Breast epithelium (tissue), 4 donors: ENCODE results near the gene GP1BA. TPM values are rescaled to one million over a fixed set of nuclear protein-coding genes. Genes with fewer than 3 reads are reported as not detected.

ENCODE experiments used
- DNase-seq, 2 donors: peaks; one replicate each; pipeline ENCODE4 v3.0.0-alpha.2; 2019; ENCODE audit warnings: low spot score in 2 of 2
- H3K27ac ChIP-seq, 2 donors: fragments of 200-600 bp; sonication (generic) in 1 of 2; one replicate each; pipeline ENCODE4 v1.5.1; 2016 to 2019; ENCODE audit warnings: mild to moderate bottlenecking in 1 of 2
- H3K27me3 ChIP-seq, 2 donors: fragments of 200-600 bp; sonication (generic) in 1 of 2; one replicate each; pipeline versions ENCODE4 v1.5.1 to v1.6.0; 2017 to 2019; ENCODE audit warnings: control low read depth in 1 of 2, mild to moderate bottlenecking in 1 of 2
- H3K36me3 ChIP-seq: fragments of 200-600 bp; one replicate; pipeline ENCODE4 v1.5.1; 2019
- H3K4me1 ChIP-seq, 2 donors: fragments of 200-600 bp; sonication (generic); one replicate each; pipeline ENCODE4 v1.5.1; 2016 to 2019; ENCODE audit warnings: control low read depth in 1 of 2
- H3K4me3 ChIP-seq, 3 donors: fragments of 200-600 bp; sonication (generic); 1 replicate in 2 of 3; 2 replicates in 1 of 3; pipeline ENCODE4 v1.5.1; 2016 to 2019; ENCODE audit warnings: mild to moderate bottlenecking in 3 of 3, moderate library complexity in 2 of 3
- H3K9me3 ChIP-seq, 2 donors: fragments of 200-600 bp; sonication (generic) in 1 of 2; one replicate each; pipeline ENCODE4 v1.5.1; 2016 to 2019; ENCODE audit warnings: control low read depth in 1 of 2
- CTCF ChIP-seq, 3 donors: fragments of 450-650 bp; IDR thresholded peaks; one replicate each; pipeline ENCODE4 v1.5.1; 2016 to 2017; ENCODE audit warnings: antibody characterized with exemption in 3 of 3, mild to moderate bottlenecking in 3 of 3, moderate library complexity in 3 of 3
- POLR2A ChIP-seq: fragments of 450-650 bp; IDR thresholded peaks from one replicate; pipeline ENCODE4 v1.6.1; 2016; ENCODE audit warnings: antibody characterized with exemption, mild to moderate bottlenecking, moderate library complexity
- POLR2AphosphoS5 ChIP-seq, 3 donors: sonication (generic); formaldehyde crosslinking; IDR thresholded peaks; one replicate each; pipeline ENCODE4 v1.6.1; 2017; ENCODE audit warnings: antibody characterized with exemption in 3 of 3
- intact Hi-C: fragments of 100-400 bp; cut with DNase I; formaldehyde crosslinking; loops from one replicate; pipeline ENCODE4 v1.15.1; 2023; ENCODE audit warnings: low total_unique reads
- total RNA-seq, 3 donors: library from RNA; depleted of rRNA; stranded (reverse); fragments of >200 nt; gene quantifications; one replicate each; pipeline ENCODE4 v1.1.0, GENCODE V29; 2016

Gene GP1BA
- total RNA-seq, 3 donors from 2014 or later = not detected

DNA sequence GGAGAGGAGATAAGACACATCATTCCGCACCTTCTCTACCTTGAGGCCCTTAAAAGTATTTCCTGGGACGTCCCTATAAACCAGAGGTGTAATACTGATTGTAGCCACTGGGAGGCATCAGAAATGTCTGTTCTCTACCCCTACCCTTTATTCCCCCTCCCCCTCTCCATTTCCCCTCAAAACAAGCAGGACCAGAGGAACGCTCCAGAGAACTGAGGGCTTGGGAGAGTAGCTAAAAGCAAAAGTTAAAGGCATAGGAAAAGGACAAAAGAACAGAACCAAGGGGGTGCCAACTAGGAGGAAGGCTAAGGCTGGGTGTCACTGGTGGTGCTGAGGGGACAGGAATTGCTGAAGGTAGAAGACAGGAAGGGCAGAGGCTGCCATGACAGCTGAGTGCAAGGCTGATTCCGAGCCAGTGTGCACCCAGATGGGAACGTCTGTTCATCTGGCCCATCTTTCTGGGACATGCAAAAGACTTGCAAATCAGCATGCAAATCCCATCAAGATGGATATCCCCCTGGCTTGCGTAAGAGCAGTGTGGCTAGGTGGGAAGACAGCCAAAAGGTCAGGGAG is 48.7 kb downstream of the GP1BA start:
- peaks cover 4% of the 10 kb centered on the region for H3K36me3 ChIP-seq
- intact Hi-C loops = loop anchor here (10.0 kb wide), 1 partner anchor 76 kb away; the partner anchor contains the start of gene CHRNE
- DNase-seq = no peak
- H3K27me3 ChIP-seq = no peaks in the 10 kb centered on the region
- no peak overlapping the region for H3K4me3 ChIP-seq
- no peaks in the 10 kb centered on the region for H3K4me1 ChIP-seq
- TF ChIP-seq POLR2AphosphoS5 (IDR thresholded peaks at IDR 0.05) (no peak), POLR2A (no peak), CTCF (IDR thresholded peaks at IDR 0.05) (peak; percentile 79 to 83 (median 81))
- no peaks in the 10 kb centered on the region for H3K9me3 ChIP-seq
- no peak overlapping the region for H3K27ac ChIP-seq

GRCh38 chr17:4982305-4982704 is 50.2 kb downstream of the GP1BA start:
- TF ChIP-seq POLR2AphosphoS5 (IDR thresholded peaks at IDR 0.05) (no peak), POLR2A (no peak)
- no peak overlapping the region for H3K27ac ChIP-seq
- H3K4me1 ChIP-seq = no peaks in the 10 kb centered on the region
- no peaks in the 10 kb centered on the region for H3K9me3 ChIP-seq
- no peak for DNase-seq
- H3K27me3 ChIP-seq = no peaks in the 10 kb centered on the region
- H3K36me3 ChIP-seq = peaks cover under 1% of the 10 kb centered on the region
- intact Hi-C loops = loop anchor here (10.0 kb wide), 1 partner anchor 78 kb away; the partner anchor contains the start of gene CHRNE
- H3K4me3 ChIP-seq = no peak overlapping the region

Other genes starting within 250 kb of the GP1BA start
- gene PELP1, start 228.1 kb upstream of the GP1BA start, total RNA-seq = 10 to 100 TPM; 17.0 to 26.9 (median 21.0) TPM
- gene ARRB2, start 221.6 kb upstream of the GP1BA start, total RNA-seq = 10 to 100 TPM; 25.2 to 67.4 (median 42.3) TPM
- 10 to 100 TPM; 29.3 to 41.7 (median 30.8) TPM for gene MED11, start 200.8 kb upstream of the GP1BA start, total RNA-seq
- gene ZMYND15, start 192.4 kb upstream of the GP1BA start, total RNA-seq = 1 to 10 TPM in 1 of 3 donors, under 1 TPM in 2; 0.96 to 2.3 (median 0.98) TPM
- 10 to 100 TPM; 13.8 to 25.8 (median 18.6) TPM for gene CXCL16, start 192.3 kb upstream of the GP1BA start, total RNA-seq
- gene TM4SF5, start 160.4 kb upstream of the GP1BA start, total RNA-seq = not detected
- 1 to 10 TPM in 2 of 3 donors, under 1 TPM in 1; 0.98 to 5.0 (median 2.6) TPM for gene VMO1, start 145.9 kb upstream of the GP1BA start, total RNA-seq
- not detected for gene GLTPD2, start 143.3 kb upstream of the GP1BA start, total RNA-seq
- 100 to 1,000 TPM; 133 to 183 (median 164) TPM for gene PSMB6, start 136.1 kb upstream of the GP1BA start, total RNA-seq
- gene PLD2, start 125.1 kb upstream of the GP1BA start, total RNA-seq = 10 to 100 TPM; 17.1 to 40.6 (median 30.3) TPM
- gene MINK1, start 98.9 kb upstream of the GP1BA start, total RNA-seq = 10 to 100 TPM; 25.9 to 58.7 (median 42.0) TPM
- gene C17orf107, start 32.7 kb upstream of the GP1BA start, total RNA-seq = 10 to 100 TPM in 1 of 3 donors, 1 to 10 TPM in 1, not detected in 1; 3.9 to 10.5 TPM
- 1 to 10 TPM in 1 of 3 donors, under 1 TPM in 2; 0.16 to 2.0 (median 0.73) TPM for gene CHRNE, start 29.2 kb upstream of the GP1BA start, total RNA-seq
- 10 to 100 TPM; 38.8 to 48.5 (median 42.6) TPM for gene SLC25A11, start 7.8 kb downstream of the GP1BA start, total RNA-seq
- gene RNF167, start 8.0 kb downstream of the GP1BA start, total RNA-seq = 10 to 100 TPM; 38.3 to 49.0 (median 38.7) TPM
- gene PFN1, start 16.3 kb downstream of the GP1BA start, total RNA-seq = 100 to 1,000 TPM; 290 to 487 (median 379) TPM
- 1 to 10 TPM; 1.6 to 4.6 (median 3.1) TPM for gene ENO3, start 18.8 kb downstream of the GP1BA start, total RNA-seq
- 10 to 100 TPM; 42.6 to 57.8 (median 55.2) TPM for gene SPAG7, start 35.5 kb downstream of the GP1BA start, total RNA-seq
- gene CAMTA2, start 55.4 kb downstream of the GP1BA start, total RNA-seq = 10 to 100 TPM; 11.0 to 17.7 (median 13.5) TPM
- gene INCA1, start 65.2 kb downstream of the GP1BA start, total RNA-seq = 1 to 10 TPM in 2 of 3 donors, under 1 TPM in 1; 0.66 to 2.9 (median 1.9) TPM
- 10 to 100 TPM; 37.5 to 88.5 (median 50.5) TPM for gene KIF1C, start 65.7 kb downstream of the GP1BA start, total RNA-seq
- under 1 TPM; 0.29 to 0.98 (median 0.32) TPM for gene SLC52A1, start 103.1 kb downstream of the GP1BA start, total RNA-seq
- gene ZFP3, start 146.2 kb downstream of the GP1BA start, total RNA-seq = 1 to 10 TPM; 3.7 to 8.8 (median 4.9) TPM
- gene ZNF232, start 179.6 kb downstream of the GP1BA start, total RNA-seq = 10 to 100 TPM in 1 of 3 donors, 1 to 10 TPM in 2; 5.1 to 13.8 (median 9.2) TPM
- gene USP6, start 183.8 kb downstream of the GP1BA start, total RNA-seq = under 1 TPM; 0.16 to 0.44 (median 0.33) TPM